ENCODE measurements around the gene TBX18. TPM values are rescaled to one million over a fixed set of nuclear protein-coding genes. Genes with fewer than 3 reads are reported as not detected.

The TBX18 gene
- total and polyA plus RNA-seq, 4 donors, result 0.05 to 1.3 (median 0.21) TPM

DNA sequence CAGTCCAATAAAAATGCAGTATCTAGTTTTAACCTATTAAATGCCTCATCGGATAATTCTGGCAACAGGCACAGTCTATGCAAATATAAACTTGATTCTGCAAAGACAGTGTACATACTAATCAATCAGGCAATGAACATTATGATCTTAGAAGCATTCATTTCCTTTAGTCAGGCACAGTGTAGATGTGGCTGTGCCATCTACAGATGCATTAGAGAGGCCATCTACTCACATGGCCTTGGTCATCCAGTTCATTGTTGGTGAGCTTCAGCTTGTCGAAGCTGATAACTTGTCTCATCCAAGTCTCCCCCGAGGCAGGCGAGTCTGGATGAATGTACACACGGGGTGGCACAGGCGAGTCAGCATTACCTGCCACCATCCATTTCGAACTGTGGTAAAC lies 7.9 kb downstream of the TBX18 start:
- TF ChIP-seq, protein P1, sequence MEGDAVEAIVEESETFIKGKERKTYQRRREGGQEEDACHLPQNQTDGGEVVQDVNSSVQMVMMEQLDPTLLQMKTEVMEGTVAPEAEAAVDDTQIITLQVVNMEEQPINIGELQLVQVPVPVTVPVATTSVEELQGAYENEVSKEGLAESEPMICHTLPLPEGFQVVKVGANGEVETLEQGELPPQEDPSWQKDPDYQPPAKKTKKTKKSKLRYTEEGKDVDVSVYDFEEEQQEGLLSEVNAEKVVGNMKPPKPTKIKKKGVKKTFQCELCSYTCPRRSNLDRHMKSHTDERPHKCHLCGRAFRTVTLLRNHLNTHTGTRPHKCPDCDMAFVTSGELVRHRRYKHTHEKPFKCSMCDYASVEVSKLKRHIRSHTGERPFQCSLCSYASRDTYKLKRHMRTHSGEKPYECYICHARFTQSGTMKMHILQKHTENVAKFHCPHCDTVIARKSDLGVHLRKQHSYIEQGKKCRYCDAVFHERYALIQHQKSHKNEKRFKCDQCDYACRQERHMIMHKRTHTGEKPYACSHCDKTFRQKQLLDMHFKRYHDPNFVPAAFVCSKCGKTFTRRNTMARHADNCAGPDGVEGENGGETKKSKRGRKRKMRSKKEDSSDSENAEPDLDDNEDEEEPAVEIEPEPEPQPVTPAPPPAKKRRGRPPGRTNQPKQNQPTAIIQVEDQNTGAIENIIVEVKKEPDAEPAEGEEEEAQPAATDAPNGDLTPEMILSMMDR (IDR thresholded peaks at IDR 0.05; ENCODE audit: control extremely low read depth, extremely low read depth), result no peak
- peaks cover 4 to 50% (median 39%) of the 10 kb centered on the region in 3 donors for H3K27me3 ChIP-seq (ENCODE audit: control insufficient read depth in 3 of 3, insufficient read depth in 3 of 3, low read length in 2 of 3)

DNA sequence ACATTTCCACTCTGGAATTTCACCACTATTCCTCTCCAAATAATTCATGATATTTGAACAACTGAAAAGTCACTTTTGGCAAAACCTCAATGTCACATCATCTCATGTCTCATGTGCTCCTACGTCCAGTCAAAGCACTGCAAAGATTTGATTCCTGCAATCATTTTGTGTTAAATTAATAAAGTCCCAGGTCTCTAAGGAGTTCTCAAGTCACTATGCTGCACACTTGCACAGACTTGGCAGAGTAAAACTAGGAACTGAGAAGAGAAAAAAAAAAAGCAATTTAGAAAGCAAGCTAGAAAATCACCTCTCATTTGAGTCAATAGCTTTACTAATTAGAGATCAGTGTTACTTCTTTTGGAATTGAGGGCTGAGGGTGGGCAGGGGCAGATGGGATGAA lies 11.2 kb downstream of the TBX18 start:
- Histone ChIP-seq H3K36me3 (ENCODE audit: control insufficient read depth in 4 of 4, insufficient read depth in 4 of 4, low read length in 4 of 4) (no peaks in the 10 kb centered on the region), H3K9ac (ENCODE audit: insufficient read depth in 1 of 2, low read length in 2 of 2) (no peak overlapping the region), H3K9me3 (ENCODE audit: control insufficient read depth in 4 of 4, insufficient read depth in 3 of 4, low read length in 3 of 4) (no peaks in the 10 kb centered on the region), H3K27ac (ENCODE audit: low read depth in 1 of 2, low read length in 1 of 2) (no peak overlapping the region), H3K4me3 (no peak overlapping the region), H3K4me1 (ENCODE audit: control insufficient read depth in 5 of 5, insufficient read depth in 5 of 5, low read length in 5 of 5) (no peaks in the 10 kb centered on the region), H3K27me3 (ENCODE audit: control insufficient read depth in 3 of 3, insufficient read depth in 3 of 3, low read length in 2 of 3) (peaks cover 4 to 23% (median 11%) of the 10 kb centered on the region in 3 donors)
- no peak for ATAC-seq (ENCODE audit: insufficient read depth, low FRiP score)
- TF ChIP-seq, protein P1 (IDR thresholded peaks at IDR 0.05; ENCODE audit: control extremely low read depth, extremely low read depth), result no peak
- 59 to 77% methylated on average over 1 of the region's 1 CpG for WGBS, 2 donors
- DNase-seq, result no peak

More for the DNA sequence above, 7.9 kb downstream of the TBX18 start:
- WGBS, 2 donors, result 79 to 85% methylated on average over 7 of the region's 7 CpGs
- no peak for DNase-seq
- no peak overlapping the region for H3K4me3 ChIP-seq
- H3K36me3 ChIP-seq (ENCODE audit: control insufficient read depth in 4 of 4, insufficient read depth in 4 of 4, low read length in 4 of 4), result no peaks in the 10 kb centered on the region
- ATAC-seq (ENCODE audit: insufficient read depth, low FRiP score), result no peak
- H3K9me3 ChIP-seq (ENCODE audit: control insufficient read depth in 4 of 4, insufficient read depth in 3 of 4, low read length in 3 of 4), result no peaks in the 10 kb centered on the region
- no peak overlapping the region for H3K27ac ChIP-seq (ENCODE audit: low read depth in 1 of 2, low read length in 1 of 2)
- no peak overlapping the region for H3K9ac ChIP-seq (ENCODE audit: insufficient read depth in 1 of 2, low read length in 2 of 2)
- no peaks in the 10 kb centered on the region for H3K4me1 ChIP-seq (ENCODE audit: control insufficient read depth in 5 of 5, insufficient read depth in 5 of 5, low read length in 5 of 5)

DNA sequence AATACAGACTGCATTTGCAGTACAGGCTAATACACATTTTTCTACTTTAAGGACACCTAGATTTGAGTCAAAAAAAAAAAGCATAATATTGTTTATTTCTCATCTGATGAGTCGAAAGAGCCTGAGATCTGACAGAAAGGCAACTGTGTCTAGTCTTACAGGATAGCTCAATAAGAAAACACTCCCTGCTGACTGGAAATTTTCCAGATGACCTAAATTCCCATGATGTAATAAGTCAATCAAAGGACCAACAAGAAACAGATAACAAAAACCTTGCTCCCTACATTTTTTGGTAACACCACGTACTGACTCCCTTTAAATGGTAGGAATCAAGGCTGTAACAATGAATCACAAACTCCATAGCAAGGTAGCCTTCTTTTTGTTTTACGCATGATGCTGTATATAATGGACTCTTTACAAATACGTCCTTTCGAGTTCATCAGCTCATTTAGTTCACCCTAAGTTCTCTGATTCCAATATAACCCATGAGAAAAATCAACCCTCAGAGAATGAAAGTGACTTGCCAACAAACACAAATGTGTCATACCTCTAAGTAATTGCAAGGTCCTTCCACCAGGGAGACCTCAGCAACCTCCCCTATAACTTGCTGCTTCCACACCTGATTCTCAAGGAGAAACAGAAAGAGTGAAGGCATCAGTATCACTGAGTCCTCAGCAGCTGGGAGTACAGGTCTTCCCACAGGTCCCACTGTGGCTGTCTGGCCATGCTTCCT lies 12.1 kb downstream of the TBX18 start:
- WGBS, 2 donors, result 80 to 89% methylated on average over 5 of the region's 5 CpGs
- no peak for ATAC-seq (ENCODE audit: insufficient read depth, low FRiP score)

More for the DNA sequence above, 12.1 kb downstream of the TBX18 start:
- Histone ChIP-seq H3K27me3 (ENCODE audit: control insufficient read depth in 3 of 3, insufficient read depth in 3 of 3, low read length in 2 of 3) (peaks cover 4 to 18% (median 11%) of the 10 kb centered on the region in 3 donors), H3K27ac (ENCODE audit: low read depth in 1 of 2, low read length in 1 of 2) (no peak overlapping the region), H3K9me3 (ENCODE audit: control insufficient read depth in 4 of 4, insufficient read depth in 3 of 4, low read length in 3 of 4) (no peaks in the 10 kb centered on the region), H3K4me1 (ENCODE audit: control insufficient read depth in 5 of 5, insufficient read depth in 5 of 5, low read length in 5 of 5) (no peaks in the 10 kb centered on the region), H3K36me3 (ENCODE audit: control insufficient read depth in 4 of 4, insufficient read depth in 4 of 4, low read length in 4 of 4) (no peaks in the 10 kb centered on the region), H3K9ac (ENCODE audit: insufficient read depth in 1 of 2, low read length in 2 of 2) (no peak overlapping the region), H3K4me3 (no peak overlapping the region)
- TF ChIP-seq, protein P1 (IDR thresholded peaks at IDR 0.05; ENCODE audit: control extremely low read depth, extremely low read depth), result no peak
- DNase-seq, result no peak
